Stimulated activated CD8-positive, alpha-beta memory T cell treated with anti-CD3 and anti-CD28 coated beads, Interleukin-7, amount 100 ng/mL, for 1 hour (primary cell): ENCODE data around the gene ACOX2.

Experiments used
- DNase-seq, 2 donors: peaks; one replicate each; pipeline ENCODE4 v3.0.0-alpha.2; 2020; ENCODE audit warnings: low read depth in 2 of 2

The ACOX2 gene

GRCh38 chr3:58536501-58537411 lies at the start of gene ACOX2:
ACOX2 (minus strand) TSS chr3:58537190; CDS start chr3:58535106, 2,084 bp downstream.
- no peak for DNase-seq

DNA sequence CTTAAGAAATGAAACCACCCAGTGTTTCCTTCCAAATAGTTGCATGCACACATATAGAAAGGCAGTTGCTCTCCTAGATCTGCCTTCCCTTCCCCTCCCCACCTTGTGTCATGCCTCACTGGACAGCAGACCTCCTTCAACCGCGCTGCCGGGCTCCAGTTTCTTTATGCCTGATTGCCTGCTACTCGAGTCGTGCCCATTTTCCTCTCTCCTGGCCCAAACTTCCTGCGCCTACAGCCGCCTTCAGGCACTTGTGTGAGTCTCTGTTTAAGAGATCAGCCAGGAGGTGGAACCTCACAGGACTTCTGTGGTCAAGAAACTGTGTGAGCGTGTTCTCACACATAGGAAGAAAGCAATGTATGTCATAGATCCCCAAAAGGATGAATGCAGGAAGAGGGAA lies 49.0 kb upstream of the ACOX2 start:
- DNase-seq: no peak

DNA sequence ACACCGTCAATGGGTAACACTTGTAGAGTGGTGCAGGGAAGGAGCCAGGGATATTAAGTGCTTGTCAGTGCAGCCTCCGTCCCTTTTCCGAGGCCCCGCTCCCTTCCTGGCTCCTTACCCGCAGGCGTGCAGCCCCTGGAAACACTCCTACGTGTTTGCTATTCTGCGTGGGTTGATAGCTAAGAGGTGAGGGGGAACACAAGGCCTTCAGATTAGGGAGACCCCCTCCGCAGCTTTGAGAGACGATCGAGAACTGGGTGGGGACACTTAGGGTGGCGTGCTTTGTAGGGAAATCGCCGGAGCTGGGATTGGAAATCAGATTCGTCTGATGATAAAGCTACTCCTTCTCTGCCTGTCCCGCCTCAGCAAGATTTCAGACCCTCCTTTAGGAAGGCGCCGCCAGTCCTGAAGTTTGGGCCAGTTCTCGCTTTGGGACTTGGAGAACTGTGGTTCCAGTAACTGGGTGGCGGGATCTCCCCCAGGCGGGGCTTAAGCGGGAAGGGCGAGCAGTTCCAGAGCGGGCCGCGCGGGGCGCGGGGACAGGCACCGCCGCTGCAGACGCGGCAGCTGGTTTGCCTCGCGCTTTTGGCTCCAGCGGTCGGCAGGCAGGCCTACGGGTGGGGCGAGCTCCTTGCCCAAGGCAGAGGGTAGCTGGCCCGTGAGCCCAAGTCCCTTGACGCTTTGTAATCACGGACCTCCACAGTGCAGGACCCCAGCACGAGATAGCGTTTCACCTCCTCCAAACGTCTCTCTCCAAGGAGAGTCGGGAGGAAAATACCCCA lies 48.2 kb upstream of the ACOX2 start:
- DNase-seq: peak; percentile 9 to 10

DNA sequence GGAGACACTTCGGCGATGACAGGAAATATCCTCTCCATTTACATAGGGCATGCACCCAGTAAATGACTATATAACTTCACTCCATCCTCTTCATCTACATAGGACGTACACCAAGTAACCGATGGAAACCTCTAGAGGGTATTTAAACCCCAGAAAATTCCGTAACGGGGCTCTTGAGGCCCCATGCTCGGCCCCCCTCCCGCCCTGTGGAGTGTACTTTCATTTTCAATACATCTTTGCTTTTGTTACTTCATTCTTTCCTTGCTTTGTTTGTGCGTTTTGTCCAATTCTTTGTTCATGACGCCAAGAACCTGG lies 47.7 kb upstream of the ACOX2 start:
- DNase-seq: no peak

GRCh38 chr3:58581328-58582091 lies 44.5 kb upstream of the ACOX2 start:
- no peak for DNase-seq

DNA sequence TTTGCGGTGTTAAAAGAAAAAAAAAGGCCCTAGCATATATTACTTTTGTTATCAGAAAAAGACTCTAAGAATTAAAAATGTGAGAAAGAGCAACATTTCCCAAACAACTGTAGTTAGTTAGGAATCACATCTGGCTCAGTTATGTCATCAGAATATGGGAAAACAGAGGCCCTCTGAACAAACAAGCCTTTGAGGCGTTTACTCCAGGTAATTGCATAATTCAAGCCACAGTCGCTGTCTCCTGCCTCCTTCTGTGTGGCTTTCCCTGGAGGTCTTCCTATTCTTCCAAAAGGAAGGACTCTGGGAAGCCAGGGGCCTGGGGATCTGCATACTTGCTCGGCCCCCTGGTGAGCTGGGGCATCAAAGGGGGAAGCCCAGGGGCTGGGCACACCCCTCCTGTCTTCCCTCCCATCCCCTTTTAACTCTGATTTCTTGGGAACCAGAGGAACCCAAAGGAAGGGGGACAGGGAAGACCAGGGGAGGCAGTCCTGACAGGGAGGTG lies 43.9 kb upstream of the ACOX2 start:
- DNase-seq: no peak

- DNase-seq: no peak
These were observed 41.9 kb upstream of the ACOX2 start for GRCh38 chr3:58578873-58579272.

- no peak for DNase-seq
These were observed 40.4 kb upstream of the ACOX2 start, which contains the start of gene FAM107A for GRCh38 chr3:58577269-58577821. FAM107A (minus strand) TSS chr3:58577391; CDS start chr3:58569860, 7,531 bp downstream.

DNA sequence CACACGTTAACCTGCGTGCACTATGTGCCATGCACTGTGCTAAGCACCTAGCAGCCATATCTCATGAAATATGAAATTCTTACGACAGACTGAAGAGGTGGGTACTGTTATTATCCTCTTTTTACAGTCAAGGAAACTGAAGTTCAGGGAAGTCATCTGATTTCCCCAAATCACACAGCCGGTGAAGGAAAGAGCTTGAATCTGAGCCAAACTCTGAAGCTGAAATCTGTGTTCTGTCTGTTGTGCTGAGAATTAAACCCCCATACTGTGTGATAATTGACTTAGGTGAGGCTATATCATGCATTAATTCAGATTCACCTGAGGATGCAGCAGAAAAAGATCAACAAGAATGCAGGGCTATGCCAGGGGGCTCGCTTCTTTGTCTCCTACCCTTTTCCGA lies 39.7 kb upstream of the ACOX2 start:
- DNase-seq: no peak

DNA sequence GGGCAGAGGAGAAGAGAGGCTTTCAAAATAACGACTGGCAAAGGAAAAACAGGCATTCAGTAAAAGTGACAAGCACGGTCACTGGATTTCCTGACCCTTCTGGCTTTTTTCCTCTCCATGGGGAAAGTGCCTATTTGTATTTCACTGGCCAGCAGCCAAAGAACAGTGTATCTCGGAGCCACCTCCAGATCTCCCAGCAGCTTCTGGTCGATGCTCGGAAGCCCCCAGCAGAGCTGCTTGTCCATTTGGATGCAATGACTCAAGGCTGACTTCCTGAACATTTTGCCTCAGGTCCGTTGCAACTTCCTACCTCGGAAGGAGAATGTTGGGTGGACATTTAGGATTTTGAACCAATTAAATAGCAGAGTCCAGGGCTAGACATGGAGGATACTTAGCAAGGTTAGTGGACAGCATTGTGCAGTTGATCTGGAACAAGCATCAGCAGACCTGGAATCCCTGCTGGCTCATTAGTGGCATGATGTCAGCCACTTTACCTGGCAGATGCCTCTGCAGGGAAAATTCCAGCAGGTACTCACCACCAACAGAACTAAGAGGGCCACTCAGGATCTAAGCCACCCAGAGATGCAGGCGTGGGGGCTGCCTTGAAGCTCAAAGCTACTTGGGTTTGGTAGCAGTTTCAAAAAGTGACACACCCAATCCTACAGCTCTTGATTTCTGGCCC lies 39.1 kb upstream of the ACOX2 start:
- DNase-seq: no peak

DNA sequence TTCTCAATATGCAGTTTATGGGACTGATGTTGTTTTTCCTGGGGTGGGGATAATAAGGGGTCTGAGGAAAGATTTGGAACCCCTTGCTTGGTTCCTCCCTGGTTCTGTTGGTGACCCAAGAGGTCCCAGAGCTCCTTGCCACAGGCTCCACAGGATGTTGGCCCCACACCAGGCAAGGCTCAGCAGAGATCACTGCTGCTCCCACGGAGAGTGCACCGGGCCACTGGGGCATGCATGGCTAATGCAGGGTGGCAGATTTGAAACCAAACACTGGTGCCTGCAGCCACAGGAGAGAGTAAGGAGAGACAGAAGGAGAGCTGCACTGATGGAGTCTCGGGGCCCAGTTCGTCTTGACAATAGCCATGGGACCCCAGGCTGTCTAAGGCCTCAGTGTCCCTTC lies 37.7 kb upstream of the ACOX2 start:
- no peak for DNase-seq

- DNase-seq: no peak
These were observed 37.1 kb upstream of the ACOX2 start for GRCh38 chr3:58574106-58574505.

DNA sequence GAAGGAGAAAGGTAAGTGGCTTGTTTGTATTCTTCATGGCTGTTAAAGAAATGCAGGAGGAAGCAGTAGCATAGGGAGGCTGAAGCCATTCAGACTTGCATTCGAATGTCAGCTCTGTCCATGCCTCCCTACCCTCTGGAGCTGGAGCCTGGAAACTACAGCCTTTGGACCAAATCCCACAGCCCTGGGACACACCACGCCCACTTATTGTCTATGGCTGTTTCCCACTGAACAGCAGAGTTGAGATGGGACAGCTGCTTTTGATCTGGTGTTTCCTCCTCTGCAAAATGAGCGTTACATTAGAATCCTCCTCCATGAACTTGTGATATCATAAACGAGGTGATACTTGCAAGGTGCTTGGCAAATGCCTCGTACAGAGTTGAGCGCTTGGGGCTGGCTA lies 36.6 kb upstream of the ACOX2 start:
- no peak for DNase-seq

GRCh38 chr3:58572634-58573230 lies 35.7 kb upstream of the ACOX2 start:
- no peak for DNase-seq

DNA sequence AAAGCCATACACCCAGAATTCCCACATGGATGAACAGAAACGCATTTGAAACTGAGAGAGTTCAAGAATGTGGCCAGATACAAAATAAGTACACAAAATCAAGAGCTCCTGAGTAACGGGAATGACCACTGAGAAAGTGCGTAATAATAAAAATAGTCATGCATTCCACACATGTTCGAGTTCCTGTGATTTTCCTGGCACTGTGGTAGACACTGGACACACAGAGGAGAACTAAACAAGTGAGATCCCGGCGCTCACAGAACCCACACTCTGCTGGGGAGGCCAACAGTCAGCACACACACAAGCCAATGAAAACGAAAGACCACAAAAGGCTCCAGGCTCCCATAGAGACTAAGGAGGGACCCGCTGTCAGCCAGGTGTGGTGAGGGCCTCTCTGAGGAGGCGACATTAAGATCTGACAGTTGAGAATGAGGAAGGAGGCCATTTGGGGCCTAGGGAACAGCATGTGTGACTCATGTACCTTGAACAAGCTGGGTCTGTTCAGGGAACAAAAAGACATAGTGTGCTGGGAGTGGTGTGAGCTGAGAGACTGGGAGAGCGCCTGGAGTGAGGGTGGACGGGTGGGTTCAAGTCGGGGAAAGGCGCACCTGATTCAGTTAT lies 35.1 kb upstream of the ACOX2 start:
- DNase-seq: no peak

DNA sequence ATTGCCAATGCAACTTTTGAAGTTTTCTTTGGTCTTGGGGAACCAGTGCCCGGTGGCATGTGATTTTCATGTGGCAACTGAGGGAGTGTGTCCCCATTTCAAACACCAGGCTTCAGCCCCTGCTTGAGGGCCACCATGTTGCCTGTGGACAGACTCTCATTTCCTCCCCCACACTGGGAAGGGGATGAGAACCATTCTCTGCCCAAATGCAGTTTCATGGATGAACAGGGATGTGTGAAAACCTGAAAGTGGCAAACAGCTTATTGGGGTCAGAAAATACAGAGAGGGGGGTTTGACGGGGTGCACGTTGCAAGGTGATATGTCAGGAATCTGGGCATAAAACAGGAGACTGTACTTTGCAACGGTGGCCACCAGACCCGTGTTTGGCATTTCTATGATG lies 33.9 kb upstream of the ACOX2 start:
- DNase-seq: no peak

DNA sequence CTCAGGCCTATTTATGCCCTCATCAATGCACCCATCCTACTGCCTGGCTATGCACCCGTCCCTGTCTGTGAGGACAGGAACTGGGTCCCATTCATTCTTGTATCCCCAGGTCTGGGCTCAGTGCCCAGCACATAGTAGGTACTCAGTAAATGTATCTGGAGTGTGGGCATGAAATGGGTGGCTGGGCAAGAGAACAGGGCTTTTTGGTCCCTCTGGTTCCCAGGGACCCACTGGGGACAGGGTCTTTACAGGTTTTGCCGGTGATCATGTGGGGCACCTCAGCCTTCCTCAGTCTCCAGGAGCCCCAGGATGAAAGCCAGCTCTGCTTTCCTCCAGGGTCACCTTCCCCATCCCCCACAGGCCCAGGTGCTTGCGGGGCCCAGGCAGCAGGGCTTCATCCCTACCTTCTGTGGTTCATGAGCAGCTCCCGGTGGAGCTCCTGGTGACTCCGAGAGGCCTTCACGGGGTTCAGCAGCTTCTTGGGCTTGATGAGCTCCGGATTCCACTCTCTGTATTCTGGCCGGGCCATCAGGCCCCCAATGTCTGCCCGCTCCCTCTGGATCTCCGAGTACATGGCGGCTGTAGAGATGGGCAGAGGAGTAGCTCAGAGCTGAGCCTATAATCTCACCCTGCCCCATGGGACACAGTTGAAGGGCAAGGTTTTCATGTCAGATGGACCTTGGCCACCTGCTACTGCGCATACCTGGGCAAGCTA lies 32.5 kb upstream of the ACOX2 start:
- no peak for DNase-seq

GRCh38 chr3:58568572-58569286 lies 31.7 kb upstream of the ACOX2 start:
- peak; percentile 49 to 54 for DNase-seq

DNA sequence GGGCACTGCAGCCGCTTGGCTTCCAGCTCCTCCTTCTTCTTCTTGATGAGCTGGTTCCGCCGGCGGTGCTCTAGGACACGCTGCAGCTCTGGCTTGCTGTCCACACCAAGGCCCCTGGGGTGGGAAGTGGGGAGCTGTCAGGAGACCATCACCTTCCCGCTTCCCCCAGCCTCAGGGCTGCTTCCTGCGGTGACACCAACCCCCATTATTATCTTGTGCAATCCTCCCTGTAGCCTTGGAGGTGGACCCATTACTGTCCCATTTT lies 30.2 kb upstream of the ACOX2 start:
- DNase-seq: no peak
